Peyer's patch (tissue), 4 donors: ENCODE data around the gene FIGN.

Experiments used
- POLR2A ChIP-seq, 2 donors: fragments of 450-650 bp; IDR thresholded peaks; one replicate each; pipeline ENCODE4 v1.5.1; 2017; ENCODE audit warnings: antibody characterized with exemption in 2 of 2, mild to moderate bottlenecking in 2 of 2, moderate library complexity in 2 of 2
- TF ChIP-seq, protein P1 (sequence below), 6 experiments: fragments of 450-650 bp in 4 of 6; fragments of 200-600 bp in 2 of 6; sonication (generic) in 1 of 6; IDR thresholded peaks; one replicate each; pipeline ENCODE4 v1.5.1; 2017 to 2019; ENCODE audit warnings: antibody characterized with exemption in 6 of 6, mild to moderate bottlenecking in 3 of 6, moderate library complexity in 1 of 6

DNA sequence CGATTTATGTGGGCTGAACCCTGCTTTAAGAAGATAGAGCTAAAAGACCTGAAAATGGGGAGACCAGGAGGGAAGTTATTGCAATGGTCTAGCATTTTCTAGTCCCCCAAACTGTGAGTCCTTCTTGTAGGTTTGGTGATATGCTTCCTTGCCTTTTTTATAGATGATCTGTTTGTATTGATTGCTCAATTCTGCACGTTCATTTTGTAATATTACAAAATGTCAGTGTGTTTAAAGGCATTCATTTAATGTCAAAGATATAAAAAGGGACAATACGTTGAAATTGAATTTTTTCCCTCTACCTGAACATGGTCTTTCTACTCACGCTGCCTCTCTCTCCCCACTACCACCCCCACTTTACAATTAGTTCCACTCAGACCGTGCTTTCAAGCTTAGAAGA is 5.6 kb upstream of the FIGN start:
- TF ChIP-seq POLR2A (IDR thresholded peaks at IDR 0.05): no peak
- TF ChIP-seq, protein P1, sequence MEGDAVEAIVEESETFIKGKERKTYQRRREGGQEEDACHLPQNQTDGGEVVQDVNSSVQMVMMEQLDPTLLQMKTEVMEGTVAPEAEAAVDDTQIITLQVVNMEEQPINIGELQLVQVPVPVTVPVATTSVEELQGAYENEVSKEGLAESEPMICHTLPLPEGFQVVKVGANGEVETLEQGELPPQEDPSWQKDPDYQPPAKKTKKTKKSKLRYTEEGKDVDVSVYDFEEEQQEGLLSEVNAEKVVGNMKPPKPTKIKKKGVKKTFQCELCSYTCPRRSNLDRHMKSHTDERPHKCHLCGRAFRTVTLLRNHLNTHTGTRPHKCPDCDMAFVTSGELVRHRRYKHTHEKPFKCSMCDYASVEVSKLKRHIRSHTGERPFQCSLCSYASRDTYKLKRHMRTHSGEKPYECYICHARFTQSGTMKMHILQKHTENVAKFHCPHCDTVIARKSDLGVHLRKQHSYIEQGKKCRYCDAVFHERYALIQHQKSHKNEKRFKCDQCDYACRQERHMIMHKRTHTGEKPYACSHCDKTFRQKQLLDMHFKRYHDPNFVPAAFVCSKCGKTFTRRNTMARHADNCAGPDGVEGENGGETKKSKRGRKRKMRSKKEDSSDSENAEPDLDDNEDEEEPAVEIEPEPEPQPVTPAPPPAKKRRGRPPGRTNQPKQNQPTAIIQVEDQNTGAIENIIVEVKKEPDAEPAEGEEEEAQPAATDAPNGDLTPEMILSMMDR (IDR thresholded peaks at IDR 0.05): no peak
